ENCODE measurements around the gene SULT2B1. TPM values are rescaled to one million over a fixed set of nuclear protein-coding genes. Genes with fewer than 3 reads are reported as not detected.
"Not testable (repeated sequence)": the region's sequence is repeated elsewhere in the genome, so short reads cannot be mapped to it uniquely, and the experiment has no call there.

SULT2B1 gene
- total and polyA plus RNA-seq, 4 donors, result 2.1 TPM; not detected in 3

DNA sequence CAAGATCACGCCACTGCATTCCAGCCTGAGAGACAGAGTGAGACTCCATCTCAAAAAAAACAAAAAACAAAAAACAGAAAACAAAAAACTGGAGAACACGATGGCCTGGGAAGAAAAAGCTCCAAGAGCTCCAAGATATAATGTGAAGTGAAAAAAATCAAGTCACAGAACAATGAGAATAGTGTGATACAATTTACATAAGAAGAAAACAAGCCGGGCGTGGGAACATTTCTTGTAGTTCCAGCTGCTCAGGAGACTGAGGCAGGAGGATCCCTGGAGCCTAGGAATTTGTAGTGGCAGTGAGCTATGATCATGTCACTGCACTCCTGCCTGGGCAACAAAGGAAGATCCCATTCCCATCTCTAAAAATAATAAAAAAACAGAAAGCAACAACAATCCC is 31.8 kb upstream of the SULT2B1 start:
- Histone ChIP-seq H3K36me3 (ENCODE audit: control insufficient read depth in 1 of 2, insufficient read depth in 2 of 2, low read length in 1 of 2) (no peaks in the 10 kb centered on the region), H3K9me3 (ENCODE audit: control insufficient read depth, low read length) (peaks cover 5% of the 10 kb centered on the region), H3K4me3 (ENCODE audit: low read length in 2 of 2) (no peak overlapping the region), H3K27me3 (ENCODE audit: control insufficient read depth in 1 of 2, insufficient read depth in 2 of 2, low read length in 1 of 2) (no peaks in the 10 kb centered on the region), H3K27ac (ENCODE audit: low read depth in 1 of 2, low read length in 2 of 2) (no peak overlapping the region), H3K4me1 (ENCODE audit: control insufficient read depth in 1 of 2, insufficient read depth in 2 of 2, low read length in 2 of 2) (no peaks in the 10 kb centered on the region)
- WGBS, 2 donors, result 68 to 69% methylated on average over 4 of the region's 4 CpGs
- intact Hi-C loops (cut with DNase I), result no loop called here
- DNase-seq (no peak), ATAC-seq (ENCODE audit: low FRiP score) (no peak)

DNA sequence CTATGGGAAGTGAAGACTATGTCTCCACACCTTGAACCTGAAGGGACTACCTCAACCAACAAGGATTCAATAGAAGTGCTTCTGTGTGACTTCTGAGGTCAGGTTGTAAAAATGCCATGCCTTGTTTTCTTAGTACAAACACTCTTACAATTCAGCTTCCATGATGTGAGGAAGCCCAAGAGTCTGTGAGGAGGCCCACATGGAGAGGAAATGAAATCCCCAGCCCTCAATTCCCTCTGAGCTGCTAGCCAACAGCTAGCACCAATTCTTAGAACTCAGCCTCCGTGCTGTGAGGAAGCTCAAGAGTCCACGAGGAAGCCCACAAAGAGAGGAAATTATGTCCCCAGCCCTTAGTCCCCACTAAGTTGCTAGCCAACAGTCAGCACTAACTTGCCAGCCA is 27.8 kb upstream of the SULT2B1 start:
- no peaks in the 10 kb centered on the region for H3K27me3 ChIP-seq (ENCODE audit: control insufficient read depth in 1 of 2, insufficient read depth in 2 of 2, low read length in 1 of 2)
- H3K27ac ChIP-seq (ENCODE audit: low read depth in 1 of 2, low read length in 2 of 2), result no peak overlapping the region
- ATAC-seq (ENCODE audit: low FRiP score) (no peak), DNase-seq (no peak)
- peaks cover 15% of the 10 kb centered on the region for H3K9me3 ChIP-seq (ENCODE audit: control insufficient read depth, low read length)
- intact Hi-C loops (cut with DNase I), result no loop called here
- WGBS, 2 donors, result 85 to 91% methylated on average over 2 of the region's 2 CpGs
- no peaks in the 10 kb centered on the region for H3K36me3 ChIP-seq (ENCODE audit: control insufficient read depth in 1 of 2, insufficient read depth in 2 of 2, low read length in 1 of 2)
- H3K4me3 ChIP-seq (ENCODE audit: low read length in 2 of 2), result no peak overlapping the region
- H3K4me1 ChIP-seq (ENCODE audit: control insufficient read depth in 1 of 2, insufficient read depth in 2 of 2, low read length in 2 of 2), result no peaks in the 10 kb centered on the region

DNA sequence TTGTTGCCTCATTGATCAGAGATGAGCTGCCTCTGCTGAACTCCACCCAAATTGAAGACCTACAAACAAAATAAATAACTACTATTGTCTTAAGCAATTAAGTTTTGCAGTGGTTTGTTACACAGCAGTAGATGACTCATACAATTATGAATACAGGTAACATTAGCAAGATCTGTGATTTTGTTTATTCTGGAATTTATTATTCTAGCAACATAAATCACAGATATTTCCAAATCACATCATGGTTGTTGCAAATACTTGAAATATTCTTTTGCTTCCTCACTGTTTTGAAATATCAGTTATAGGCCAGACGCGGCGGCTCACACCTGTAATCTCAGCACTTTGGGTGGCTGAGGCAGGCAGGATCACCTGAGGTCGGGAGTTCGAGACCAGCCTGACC is 27.2 kb upstream of the SULT2B1 start:
- H3K27me3 ChIP-seq (ENCODE audit: control insufficient read depth in 1 of 2, insufficient read depth in 2 of 2, low read length in 1 of 2), result no peaks in the 10 kb centered on the region
- H3K4me1 ChIP-seq (ENCODE audit: control insufficient read depth in 1 of 2, insufficient read depth in 2 of 2, low read length in 2 of 2), result no peaks in the 10 kb centered on the region
- DNase-seq (no peak), ATAC-seq (ENCODE audit: low FRiP score) (no peak)
- intact Hi-C loops (cut with DNase I), result no loop called here
- H3K36me3 ChIP-seq (ENCODE audit: control insufficient read depth in 1 of 2, insufficient read depth in 2 of 2, low read length in 1 of 2), result no peaks in the 10 kb centered on the region
- H3K4me3 ChIP-seq (ENCODE audit: low read length in 2 of 2), result no peak overlapping the region
- H3K27ac ChIP-seq (ENCODE audit: low read depth in 1 of 2, low read length in 2 of 2), result no peak overlapping the region
- peaks cover 15% of the 10 kb centered on the region for H3K9me3 ChIP-seq (ENCODE audit: control insufficient read depth, low read length)
- 93 to 95% methylated on average over 5 of the region's 5 CpGs for WGBS, 2 donors

DNA sequence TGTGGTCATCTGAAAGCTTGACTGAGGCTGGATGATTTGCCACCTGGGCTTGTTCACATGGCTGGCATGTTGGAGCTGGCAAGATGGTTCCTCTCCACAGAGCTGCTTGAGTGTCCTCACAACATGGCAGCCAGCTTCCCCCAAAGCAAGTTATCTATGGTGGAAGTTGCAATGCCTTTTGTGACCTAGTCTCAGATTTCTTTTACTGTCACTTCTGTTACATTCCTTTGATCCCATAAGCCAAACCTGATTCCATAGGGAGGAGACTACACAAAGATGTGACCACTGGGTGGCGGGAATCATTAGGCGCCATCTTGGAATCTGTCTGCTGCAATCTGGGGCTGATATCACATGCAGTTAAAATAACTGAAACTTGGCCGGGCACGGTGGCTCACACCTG is 22.8 kb upstream of the SULT2B1 start:
- Histone ChIP-seq H3K4me1 (ENCODE audit: control insufficient read depth in 1 of 2, insufficient read depth in 2 of 2, low read length in 2 of 2) (no peaks in the 10 kb centered on the region), H3K27ac (ENCODE audit: low read depth in 1 of 2, low read length in 2 of 2) (no peak overlapping the region), H3K9me3 (ENCODE audit: control insufficient read depth, low read length) (peaks cover 12% of the 10 kb centered on the region), H3K36me3 (ENCODE audit: control insufficient read depth in 1 of 2, insufficient read depth in 2 of 2, low read length in 1 of 2) (no peaks in the 10 kb centered on the region), H3K4me3 (ENCODE audit: low read length in 2 of 2) (no peak overlapping the region), H3K27me3 (ENCODE audit: control insufficient read depth in 1 of 2, insufficient read depth in 2 of 2, low read length in 1 of 2) (no peaks in the 10 kb centered on the region)
- WGBS, 2 donors, result 92 to 95% methylated on average over 4 of the region's 4 CpGs
- intact Hi-C loops (cut with DNase I), result no loop called here
- DNase-seq, result no peak
- ATAC-seq (ENCODE audit: low FRiP score), result no peak

DNA sequence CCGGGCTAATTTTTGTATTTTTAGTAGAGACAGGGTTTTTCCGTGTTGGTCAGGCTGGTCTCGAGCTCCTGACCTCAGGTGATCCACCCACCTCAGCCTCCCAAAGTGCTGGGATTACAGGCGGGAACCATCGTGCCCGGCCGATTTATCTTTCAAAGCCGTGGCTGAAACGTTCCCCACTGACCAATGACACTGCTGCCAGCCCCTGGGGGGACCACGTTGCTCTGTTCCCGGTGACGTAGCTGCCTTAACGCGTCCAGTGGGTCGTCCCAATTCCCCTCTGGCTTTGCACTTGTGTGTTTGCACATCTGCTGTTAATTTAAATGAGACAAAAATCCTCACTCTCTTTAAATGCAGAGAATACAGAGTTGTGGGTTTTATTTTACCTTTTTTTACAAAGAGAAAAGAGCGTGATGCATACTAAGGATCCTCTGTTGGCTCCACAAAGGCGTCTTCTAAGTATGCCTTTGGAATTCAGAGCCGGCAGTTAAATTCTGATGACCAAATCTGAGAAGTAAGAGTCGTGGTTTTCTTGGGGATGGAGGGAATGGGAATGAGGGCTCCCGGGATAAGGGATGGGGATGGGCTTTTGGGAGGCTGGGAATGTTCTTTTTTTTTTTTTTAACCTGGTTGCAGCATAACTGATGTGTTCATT is 21.8 kb upstream of the SULT2B1 start:
- H3K27ac ChIP-seq (ENCODE audit: low read depth in 1 of 2, low read length in 2 of 2), result no peak overlapping the region
- no peaks in the 10 kb centered on the region for H3K4me1 ChIP-seq (ENCODE audit: control insufficient read depth in 1 of 2, insufficient read depth in 2 of 2, low read length in 2 of 2)
- H3K4me3 ChIP-seq (ENCODE audit: low read length in 2 of 2), result no peak overlapping the region
- 42 to 46% methylated on average over 20 of the region's 20 CpGs for WGBS, 2 donors
- ATAC-seq (ENCODE audit: low FRiP score), result no peak
- H3K27me3 ChIP-seq (ENCODE audit: control insufficient read depth in 1 of 2, insufficient read depth in 2 of 2, low read length in 1 of 2), result no peaks in the 10 kb centered on the region
- no peaks in the 10 kb centered on the region for H3K36me3 ChIP-seq (ENCODE audit: control insufficient read depth in 1 of 2, insufficient read depth in 2 of 2, low read length in 1 of 2)
- peaks cover 9% of the 10 kb centered on the region for H3K9me3 ChIP-seq (ENCODE audit: control insufficient read depth, low read length)
- DNase-seq, result no peak
- intact Hi-C loops (cut with DNase I), result no loop called here

DNA sequence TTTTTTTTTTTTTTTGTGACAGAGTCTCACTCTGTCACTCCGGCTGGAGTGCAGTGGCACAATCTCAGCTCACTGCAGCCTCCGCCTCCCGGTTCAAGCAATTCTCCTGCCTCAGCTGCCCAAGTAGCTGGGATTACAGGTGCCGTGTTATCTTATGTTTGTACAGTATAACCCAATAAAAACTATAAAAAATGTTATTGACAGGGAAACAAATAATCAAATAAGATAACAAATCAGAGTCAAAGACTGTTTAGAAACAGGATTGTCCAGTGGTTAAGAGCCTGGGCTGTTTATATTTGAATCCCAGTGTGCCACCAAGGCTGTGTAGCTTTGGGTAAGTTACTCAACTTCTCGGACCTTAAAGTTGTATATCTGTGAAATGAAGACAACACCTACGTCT is 21.2 kb upstream of the SULT2B1 start:
- H3K27me3 ChIP-seq (ENCODE audit: control insufficient read depth in 1 of 2, insufficient read depth in 2 of 2, low read length in 1 of 2), result no peaks in the 10 kb centered on the region
- H3K4me1 ChIP-seq (ENCODE audit: control insufficient read depth in 1 of 2, insufficient read depth in 2 of 2, low read length in 2 of 2), result no peaks in the 10 kb centered on the region
- H3K36me3 ChIP-seq (ENCODE audit: control insufficient read depth in 1 of 2, insufficient read depth in 2 of 2, low read length in 1 of 2), result no peaks in the 10 kb centered on the region
- intact Hi-C loops (cut with DNase I), result no loop called here
- H3K27ac ChIP-seq (ENCODE audit: low read depth in 1 of 2, low read length in 2 of 2), result no peak overlapping the region
- no peak overlapping the region for H3K4me3 ChIP-seq (ENCODE audit: low read length in 2 of 2)
- ATAC-seq (ENCODE audit: low FRiP score), result no peak
- H3K9me3 ChIP-seq (ENCODE audit: control insufficient read depth, low read length), result peaks cover 9% of the 10 kb centered on the region
- DNase-seq, result no peak
- WGBS, 2 donors, result 68 to 71% methylated on average over 6 of the region's 6 CpGs

DNA sequence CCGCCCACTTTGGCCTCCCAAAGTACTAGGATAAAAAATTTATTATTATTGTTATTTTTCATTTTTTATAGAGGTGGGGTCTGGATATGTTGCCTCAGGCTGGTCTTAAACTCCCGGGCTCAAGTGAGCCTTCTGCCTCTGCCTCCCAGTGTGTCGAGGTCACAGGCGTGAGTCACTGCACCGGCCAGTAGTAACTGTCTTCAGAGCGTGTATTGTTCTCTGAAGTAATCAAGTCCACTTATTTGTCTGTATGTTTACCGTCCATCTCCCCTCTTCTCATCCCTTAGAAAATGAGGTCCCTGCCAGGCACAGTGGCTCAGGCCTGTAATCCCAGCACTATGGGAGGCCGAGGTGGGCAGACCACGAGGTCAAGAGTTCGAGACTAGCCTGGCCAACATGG is 18.2 kb upstream of the SULT2B1 start:
- DNase-seq (no peak), ATAC-seq (ENCODE audit: low FRiP score) (no peak)
- no peak overlapping the region for H3K27ac ChIP-seq (ENCODE audit: low read depth in 1 of 2, low read length in 2 of 2)
- H3K27me3 ChIP-seq (ENCODE audit: control insufficient read depth in 1 of 2, insufficient read depth in 2 of 2, low read length in 1 of 2), result no peaks in the 10 kb centered on the region
- H3K4me1 ChIP-seq (ENCODE audit: control insufficient read depth in 1 of 2, insufficient read depth in 2 of 2, low read length in 2 of 2), result no peaks in the 10 kb centered on the region
- peaks cover 3% of the 10 kb centered on the region for H3K9me3 ChIP-seq (ENCODE audit: control insufficient read depth, low read length)
- intact Hi-C loops (cut with DNase I), result no loop called here
- H3K4me3 ChIP-seq (ENCODE audit: low read length in 2 of 2), result no peak overlapping the region
- no peaks in the 10 kb centered on the region for H3K36me3 ChIP-seq (ENCODE audit: control insufficient read depth in 1 of 2, insufficient read depth in 2 of 2, low read length in 1 of 2)
- 88 to 89% methylated on average over 10 of the region's 10 CpGs for WGBS, 2 donors

DNA sequence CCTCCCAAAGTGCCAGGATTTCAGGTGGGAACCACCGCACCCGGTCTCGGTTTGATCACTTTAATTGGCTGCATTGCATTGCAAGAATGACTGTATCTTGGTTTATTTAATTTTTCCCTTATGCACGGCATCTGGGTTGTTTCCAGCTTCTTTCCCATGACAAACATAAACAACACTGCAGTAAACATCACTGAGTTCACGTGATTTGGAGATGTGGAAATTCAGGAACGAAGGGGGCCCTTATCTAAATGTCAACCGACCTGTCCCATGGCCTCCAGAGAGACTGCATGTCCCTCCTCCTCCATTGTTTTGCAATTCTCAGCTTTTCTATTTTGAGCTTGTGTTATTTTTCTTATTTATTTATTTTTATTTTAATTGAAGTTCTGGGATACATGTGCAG is 14.4 kb upstream of the SULT2B1 start:
- H3K27ac ChIP-seq (ENCODE audit: low read depth in 1 of 2, low read length in 2 of 2), result no peak overlapping the region
- intact Hi-C loops (cut with DNase I), result no loop called here
- H3K36me3 ChIP-seq (ENCODE audit: control insufficient read depth in 1 of 2, insufficient read depth in 2 of 2, low read length in 1 of 2), result no peaks in the 10 kb centered on the region
- ATAC-seq (ENCODE audit: low FRiP score) (no peak), DNase-seq (no peak)
- no peaks in the 10 kb centered on the region for H3K9me3 ChIP-seq (ENCODE audit: control insufficient read depth, low read length)
- no peaks in the 10 kb centered on the region for H3K27me3 ChIP-seq (ENCODE audit: control insufficient read depth in 1 of 2, insufficient read depth in 2 of 2, low read length in 1 of 2)
- H3K4me1 ChIP-seq (ENCODE audit: control insufficient read depth in 1 of 2, insufficient read depth in 2 of 2, low read length in 2 of 2), result no peaks in the 10 kb centered on the region
- no peak overlapping the region for H3K4me3 ChIP-seq (ENCODE audit: low read length in 2 of 2)
- 85 to 89% methylated on average over 7 of the region's 7 CpGs for WGBS, 2 donors

DNA sequence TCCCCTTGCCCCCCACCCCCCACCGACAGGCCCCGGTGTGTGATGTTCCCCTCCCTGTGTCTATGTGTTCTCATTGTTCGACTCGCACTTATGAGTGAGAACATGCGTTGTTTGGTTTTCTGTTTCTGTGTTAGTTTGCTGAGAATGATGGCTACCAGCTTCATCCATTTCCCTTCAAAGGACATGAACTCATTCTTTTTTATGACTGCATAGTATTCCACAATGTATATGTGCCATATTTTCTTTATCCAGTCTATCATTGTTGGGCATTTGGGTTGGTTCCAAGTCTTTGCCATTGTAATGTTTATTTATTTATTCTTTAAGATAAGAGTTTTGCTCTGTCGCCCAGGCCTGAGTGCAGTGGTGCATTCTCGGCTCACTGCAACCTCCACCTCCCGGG is 13.9 kb upstream of the SULT2B1 start:
- H3K36me3 ChIP-seq (ENCODE audit: control insufficient read depth in 1 of 2, insufficient read depth in 2 of 2, low read length in 1 of 2); DNase-seq; H3K4me3 ChIP-seq (ENCODE audit: low read length in 2 of 2); H3K27me3 ChIP-seq (ENCODE audit: control insufficient read depth in 1 of 2, insufficient read depth in 2 of 2, low read length in 1 of 2); intact Hi-C loops (cut with DNase I); ATAC-seq (ENCODE audit: low FRiP score); H3K4me1 ChIP-seq (ENCODE audit: control insufficient read depth in 1 of 2, insufficient read depth in 2 of 2, low read length in 2 of 2); H3K27ac ChIP-seq (ENCODE audit: low read depth in 1 of 2, low read length in 2 of 2); H3K9me3 ChIP-seq (ENCODE audit: control insufficient read depth, low read length): not testable (repeated sequence)
- 84% methylated on average over 8 of the region's 8 CpGs for WGBS, 2 donors

All from aorta (tissue), 5 donors.